Measurements from ENCODE around the gene PTPRG.
"Not testable (repeated sequence)": the region's sequence is repeated elsewhere in the genome, so short reads cannot be mapped to it uniquely, and the experiment has no call there.

The PTPRG gene

GRCh38 chr3:61561374-61562041 is at the start of gene PTPRG:
Gene PTPRG (plus strand): TSS chr3:61561571. CDS start chr3:61562288, 717 bp downstream.
- peak; percentile 76 for DNase-seq

- DNase-seq, result no peak
Measured at GRCh38 chr3:61518590-61518989, 42.8 kb upstream of the PTPRG start.

- no peak for DNase-seq
Measured at GRCh38 chr3:61520966-61521628, 40.3 kb upstream of the PTPRG start.

- no peak for DNase-seq
Measured at GRCh38 chr3:61522060-61522459, 39.3 kb upstream of the PTPRG start.

- no peak for DNase-seq
Measured at GRCh38 chr3:61522626-61523025, 38.7 kb upstream of the PTPRG start.

GRCh38 chr3:61524933-61525332 is 36.4 kb upstream of the PTPRG start:
- no peak for DNase-seq

- peak; percentile 51 for DNase-seq
Measured at GRCh38 chr3:61526308-61526707, 35.1 kb upstream of the PTPRG start.

- DNase-seq, result no peak
Measured at GRCh38 chr3:61527011-61527410, 34.4 kb upstream of the PTPRG start.

GRCh38 chr3:61530355-61530754 is 31.0 kb upstream of the PTPRG start:
- peak; percentile 45 for DNase-seq

- no peak for DNase-seq
Measured at GRCh38 chr3:61531528-61531927, 29.8 kb upstream of the PTPRG start.

- no peak for DNase-seq
Measured at GRCh38 chr3:61532739-61533500, 28.5 kb upstream of the PTPRG start.

- DNase-seq, result no peak
Measured at GRCh38 chr3:61535826-61536225, 25.5 kb upstream of the PTPRG start.

- DNase-seq, result no peak
Measured at GRCh38 chr3:61537366-61537765, 24.0 kb upstream of the PTPRG start.

GRCh38 chr3:61538486-61538885 is 22.9 kb upstream of the PTPRG start:
- no peak for DNase-seq

- DNase-seq, result peak; percentile 11
Measured at GRCh38 chr3:61541694-61542093, 19.7 kb upstream of the PTPRG start.

- DNase-seq, result no peak
Measured at GRCh38 chr3:61545716-61546115, 15.7 kb upstream of the PTPRG start.

GRCh38 chr3:61547625-61548024 is 13.7 kb upstream of the PTPRG start:
- no peak for DNase-seq

- DNase-seq, result not testable (repeated sequence)
Measured at GRCh38 chr3:61552704-61553103, 8.7 kb upstream of the PTPRG start.

- no peak for DNase-seq
Measured at GRCh38 chr3:61559136-61559731, 2.1 kb upstream of the PTPRG start.

GRCh38 chr3:61560517-61561373 is 626 bp upstream of the PTPRG start:
- DNase-seq, result peak; percentile 73

- DNase-seq, result no peak
Measured at GRCh38 chr3:61562042-61562720, 810 bp downstream of the PTPRG start.
